ENCODE data around the gene CASZ1. TPM values are rescaled to one million over a fixed set of nuclear protein-coding genes. Genes with fewer than 3 reads are reported as not detected.

The CASZ1 gene
- total RNA-seq, 1 experiment from 2014 or later = 11.7 TPM

DNA sequence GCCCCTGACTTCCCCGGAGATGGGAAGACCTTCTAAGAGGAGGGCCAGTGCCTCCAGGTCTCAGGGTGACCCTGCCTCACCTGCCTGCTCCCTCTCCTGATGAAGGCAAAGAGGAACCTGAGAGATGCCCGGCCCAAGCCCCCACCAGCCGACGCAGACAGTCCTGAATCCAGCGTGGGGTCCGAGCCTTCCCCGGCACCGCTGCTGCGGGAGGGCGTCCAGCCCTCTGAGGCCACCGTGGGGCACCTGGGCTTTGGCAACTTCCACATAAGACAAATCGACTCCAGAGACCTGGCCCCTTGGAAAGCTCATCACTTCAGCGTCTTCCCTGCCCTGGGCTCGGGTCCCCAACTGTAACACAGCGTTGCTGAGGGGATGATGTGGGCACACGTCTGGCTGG is 122.2 kb downstream of the CASZ1 start (continued):
- TF ChIP-seq, protein P1, sequence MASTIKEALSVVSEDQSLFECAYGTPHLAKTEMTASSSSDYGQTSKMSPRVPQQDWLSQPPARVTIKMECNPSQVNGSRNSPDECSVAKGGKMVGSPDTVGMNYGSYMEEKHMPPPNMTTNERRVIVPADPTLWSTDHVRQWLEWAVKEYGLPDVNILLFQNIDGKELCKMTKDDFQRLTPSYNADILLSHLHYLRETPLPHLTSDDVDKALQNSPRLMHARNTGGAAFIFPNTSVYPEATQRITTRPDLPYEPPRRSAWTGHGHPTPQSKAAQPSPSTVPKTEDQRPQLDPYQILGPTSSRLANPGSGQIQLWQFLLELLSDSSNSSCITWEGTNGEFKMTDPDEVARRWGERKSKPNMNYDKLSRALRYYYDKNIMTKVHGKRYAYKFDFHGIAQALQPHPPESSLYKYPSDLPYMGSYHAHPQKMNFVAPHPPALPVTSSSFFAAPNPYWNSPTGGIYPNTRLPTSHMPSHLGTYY (CRISPR knock-in tag; IDR thresholded peaks at IDR 0.05) = no peak
- TF ChIP-seq IRF2 (CRISPR knock-in tag; IDR thresholded peaks at IDR 0.05; ENCODE audit: borderline replicate concordance, low read depth) = no peak
- TF ChIP-seq ARID4B (CRISPR knock-in tag; IDR thresholded peaks at IDR 0.05; ENCODE audit: borderline replicate concordance) = no peak
- no peak for TF ChIP-seq ZSCAN18 (CRISPR knock-in tag; IDR thresholded peaks at IDR 0.05)

DNA sequence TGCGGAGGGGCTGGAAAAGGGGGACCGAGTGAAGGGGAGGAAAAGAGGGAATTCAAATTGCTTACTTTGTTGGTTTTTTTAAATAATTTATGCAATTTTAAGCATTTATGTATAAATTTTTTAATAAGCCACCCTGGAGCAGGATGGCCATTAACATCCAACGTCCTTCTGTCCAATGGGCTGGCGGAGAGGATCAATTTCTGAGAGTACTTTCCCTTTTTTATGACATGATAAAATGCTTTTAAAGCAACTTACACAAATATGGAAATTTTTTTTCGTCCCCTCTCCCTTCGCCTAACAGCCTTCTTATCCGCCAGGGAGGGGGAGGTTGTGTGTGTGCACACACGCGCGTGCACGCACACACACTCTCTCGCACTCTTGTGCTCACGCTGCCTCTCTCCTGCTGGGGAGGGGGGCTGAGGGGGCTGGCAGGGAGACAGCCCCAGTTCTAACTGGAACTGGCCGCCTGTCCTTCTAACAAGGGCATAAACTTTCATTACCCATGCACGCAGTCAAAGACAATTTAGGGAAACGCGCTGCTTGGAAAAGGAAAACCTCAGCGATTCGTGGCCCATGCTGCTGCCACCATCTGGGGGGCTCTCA is 123.2 kb downstream of the CASZ1 start:
- CTCF ChIA-PET = no interaction called here
- Mint-ChIP-seq H3K36me3 (no peaks in the 10 kb centered on the region), H3K4me3 (no peak overlapping the region), H3K27me3 (ENCODE audit: low read depth) (no peaks in the 10 kb centered on the region), H3K4me1 (peaks cover 25% of the 10 kb centered on the region), H3K9me3 (no peaks in the 10 kb centered on the region), H3K27ac (peak overlapping the region; percentile 32; the same call in 1 of the 2 replicates)
- ATAC-seq = no peak
- no peak for DNase-seq (ENCODE audit: low spot score)
- POLR2A ChIA-PET = no interaction called here
- no peak for TF ChIP-seq GRHL2 (CRISPR knock-in tag; IDR thresholded peaks at IDR 0.05; ENCODE audit: insufficient replicate concordance, severe bottlenecking)
- TF ChIP-seq, protein P2, sequence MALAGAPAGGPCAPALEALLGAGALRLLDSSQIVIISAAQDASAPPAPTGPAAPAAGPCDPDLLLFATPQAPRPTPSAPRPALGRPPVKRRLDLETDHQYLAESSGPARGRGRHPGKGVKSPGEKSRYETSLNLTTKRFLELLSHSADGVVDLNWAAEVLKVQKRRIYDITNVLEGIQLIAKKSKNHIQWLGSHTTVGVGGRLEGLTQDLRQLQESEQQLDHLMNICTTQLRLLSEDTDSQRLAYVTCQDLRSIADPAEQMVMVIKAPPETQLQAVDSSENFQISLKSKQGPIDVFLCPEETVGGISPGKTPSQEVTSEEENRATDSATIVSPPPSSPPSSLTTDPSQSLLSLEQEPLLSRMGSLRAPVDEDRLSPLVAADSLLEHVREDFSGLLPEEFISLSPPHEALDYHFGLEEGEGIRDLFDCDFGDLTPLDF (CRISPR knock-in tag; IDR thresholded peaks at IDR 0.05) = no peak
- no peak for TF ChIP-seq FOXP4 (CRISPR knock-in tag; IDR thresholded peaks at IDR 0.05)
- no peak for TF ChIP-seq MYBL2 (CRISPR knock-in tag; IDR thresholded peaks at IDR 0.05)
- TF ChIP-seq ZNF423 (CRISPR knock-in tag; IDR thresholded peaks at IDR 0.05) = no peak
- no peak for TF ChIP-seq ZNF232 (CRISPR knock-in tag; IDR thresholded peaks at IDR 0.05)
- TF ChIP-seq PREB (CRISPR knock-in tag; IDR thresholded peaks at IDR 0.05; ENCODE audit: borderline replicate concordance) = no peak
- no peak for TF ChIP-seq ETV6 (CRISPR knock-in tag; IDR thresholded peaks at IDR 0.05)
- TF ChIP-seq NR3C1 (CRISPR knock-in tag; conservative IDR thresholded peaks at IDR 0.05; ENCODE audit: low read depth) = no peak
- TF ChIP-seq, protein P3, sequence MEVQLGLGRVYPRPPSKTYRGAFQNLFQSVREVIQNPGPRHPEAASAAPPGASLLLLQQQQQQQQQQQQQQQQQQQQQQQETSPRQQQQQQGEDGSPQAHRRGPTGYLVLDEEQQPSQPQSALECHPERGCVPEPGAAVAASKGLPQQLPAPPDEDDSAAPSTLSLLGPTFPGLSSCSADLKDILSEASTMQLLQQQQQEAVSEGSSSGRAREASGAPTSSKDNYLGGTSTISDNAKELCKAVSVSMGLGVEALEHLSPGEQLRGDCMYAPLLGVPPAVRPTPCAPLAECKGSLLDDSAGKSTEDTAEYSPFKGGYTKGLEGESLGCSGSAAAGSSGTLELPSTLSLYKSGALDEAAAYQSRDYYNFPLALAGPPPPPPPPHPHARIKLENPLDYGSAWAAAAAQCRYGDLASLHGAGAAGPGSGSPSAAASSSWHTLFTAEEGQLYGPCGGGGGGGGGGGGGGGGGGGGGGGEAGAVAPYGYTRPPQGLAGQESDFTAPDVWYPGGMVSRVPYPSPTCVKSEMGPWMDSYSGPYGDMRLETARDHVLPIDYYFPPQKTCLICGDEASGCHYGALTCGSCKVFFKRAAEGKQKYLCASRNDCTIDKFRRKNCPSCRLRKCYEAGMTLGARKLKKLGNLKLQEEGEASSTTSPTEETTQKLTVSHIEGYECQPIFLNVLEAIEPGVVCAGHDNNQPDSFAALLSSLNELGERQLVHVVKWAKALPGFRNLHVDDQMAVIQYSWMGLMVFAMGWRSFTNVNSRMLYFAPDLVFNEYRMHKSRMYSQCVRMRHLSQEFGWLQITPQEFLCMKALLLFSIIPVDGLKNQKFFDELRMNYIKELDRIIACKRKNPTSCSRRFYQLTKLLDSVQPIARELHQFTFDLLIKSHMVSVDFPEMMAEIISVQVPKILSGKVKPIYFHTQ (CRISPR knock-in tag; IDR thresholded peaks at IDR 0.05) = no peak
- TF ChIP-seq MAX (CRISPR knock-in tag; IDR thresholded peaks at IDR 0.05) = no peak
- no peak for TF ChIP-seq CDX4 (CRISPR knock-in tag; IDR thresholded peaks at IDR 0.05; ENCODE audit: borderline replicate concordance)
- no peak for TF ChIP-seq MLX (CRISPR knock-in tag; IDR thresholded peaks at IDR 0.05)

Data from WTC11 (cell line).